ENCODE measurements around the gene USP25. TPM values are rescaled to one million over a fixed set of nuclear protein-coding genes. Genes with fewer than 3 reads are reported as not detected.

The USP25 gene
- total and polyA plus RNA-seq, 2 donors (not counting 1 experiment from before 2014, with no cell fraction given), result 14.2 to 55.5 TPM

GRCh38 chr21:15761507-15762100, 31.8 kb downstream of the USP25 start:
- peaks cover 4% of the 10 kb centered on the region for H3K9me3 Mint-ChIP-seq (ENCODE audit: insufficient read depth)
- Histone ChIP-seq H3K27ac (ENCODE audit: low read length in 2 of 2) (no peak overlapping the region), H3K4me3 (ENCODE audit: control extremely low read depth in 1 of 5, extremely low read depth in 1 of 5, insufficient read depth in 1 of 5, low read depth in 2 of 5, low read length in 4 of 5) (no peak overlapping the region), H3K9me3 (ENCODE audit: control extremely low read depth in 1 of 3, control insufficient read depth in 2 of 3, insufficient read depth in 1 of 3, low read length in 2 of 3) (peaks cover 9 to 15% (median 11%) of the 10 kb centered on the region in 3 donors), H4K20me1 (ENCODE audit: control insufficient read depth, insufficient read depth, low read length, poor library complexity, severe bottlenecking) (peaks cover 61% of the 10 kb centered on the region), H3K4me1 (ENCODE audit: control insufficient read depth in 2 of 2, insufficient read depth in 2 of 2, low read length in 2 of 2) (peaks cover 8 to 15% of the 10 kb centered on the region in 2 donors), H2AFZ (ENCODE audit: insufficient read depth, low read depth, low read length, poor library complexity, severe bottlenecking) (no peak overlapping the region), H3K36me3 (replicated peaks in 1 of 2; ENCODE audit: control extremely low read depth in 1 of 2, control insufficient read depth in 1 of 2, extremely low read depth in 1 of 2, insufficient read depth in 2 of 2, low read length in 1 of 2) (peaks cover 0 to 2% of the 10 kb centered on the region in 2 experiments), H3K27me3 (replicated peaks in 1 of 4; ENCODE audit: control extremely low read depth in 1 of 4, control insufficient read depth in 3 of 4, insufficient read depth in 4 of 4, low read length in 3 of 4) (no peaks in the 10 kb centered on the region), H3K4me2 (replicated peaks; ENCODE audit: low read depth, low read length, poor library complexity, severe bottlenecking) (no peak overlapping the region), H3K79me2 (ENCODE audit: control insufficient read depth, insufficient read depth, low read length) (peaks cover 56% of the 10 kb centered on the region), H3K9ac (ENCODE audit: low read length) (no peak overlapping the region)
- DNase-seq (no peak), ATAC-seq (ENCODE audit: low read depth) (no peak)
- H3K4me1 Mint-ChIP-seq, result peaks cover 53% of the 10 kb centered on the region
- intact Hi-C loops (cut with micrococcal nuclease), result no loop called here
- no peak overlapping the region for H3K4me3 Mint-ChIP-seq
- POLR2A ChIA-PET, result no interaction called here
- 100% methylated on average over 4 of the region's 7 CpGs for WGBS (ENCODE audit: insufficient coverage)
- CTCF ChIA-PET, result no interaction called here
- TF ChIP-seq EZH2 (IDR thresholded peaks at IDR 0.05; ENCODE audit: borderline replicate concordance, insufficient read depth, low read depth, low read length, poor library complexity, severe bottlenecking) (no peak), CTCF (IDR thresholded peaks at IDR 0.05) (no peak)
- H3K27me3 Mint-ChIP-seq, result no peaks in the 10 kb centered on the region
- no peak overlapping the region for H3K27ac Mint-ChIP-seq

- DNase-seq (no peak), ATAC-seq (ENCODE audit: low read depth) (no peak)
- Mint-ChIP-seq H3K27me3 (no peaks in the 10 kb centered on the region), H3K4me1 (peaks cover 37% of the 10 kb centered on the region), H3K4me3 (no peak overlapping the region), H3K9me3 (ENCODE audit: insufficient read depth) (no peaks in the 10 kb centered on the region), H3K27ac (no peak overlapping the region)
- ChIA-PET CTCF (no interaction called here), POLR2A (interaction anchor here (0.7 kb wide), 1 partner anchor 67 kb away, joined by 3 read pairs; no protein-coding TSS in a partner anchor)
- no peak overlapping the region for H3K9ac ChIP-seq (ENCODE audit: low read length)
- H4K20me1 ChIP-seq (ENCODE audit: control insufficient read depth, insufficient read depth, low read length, poor library complexity, severe bottlenecking), result peaks cover 51% of the 10 kb centered on the region
- no peak for TF ChIP-seq EZH2 (IDR thresholded peaks at IDR 0.05; ENCODE audit: borderline replicate concordance, insufficient read depth, low read depth, low read length, poor library complexity, severe bottlenecking)
- TF ChIP-seq CTCF (IDR thresholded peaks at IDR 0.05), result no peak
- no peak overlapping the region for H3K4me2 ChIP-seq (replicated peaks; ENCODE audit: low read depth, low read length, poor library complexity, severe bottlenecking)
- H3K27me3 ChIP-seq (replicated peaks in 1 of 4; ENCODE audit: control extremely low read depth in 1 of 4, control insufficient read depth in 3 of 4, insufficient read depth in 4 of 4, low read length in 3 of 4), result no peaks in the 10 kb centered on the region
- no peak overlapping the region for H2AFZ ChIP-seq (ENCODE audit: insufficient read depth, low read depth, low read length, poor library complexity, severe bottlenecking)
- peaks cover 0 to 5% (median 2%) of the 10 kb centered on the region in 3 donors for H3K9me3 ChIP-seq (ENCODE audit: control extremely low read depth in 1 of 3, control insufficient read depth in 2 of 3, insufficient read depth in 1 of 3, low read length in 2 of 3)
- peaks cover 48% of the 10 kb centered on the region for H3K79me2 ChIP-seq (ENCODE audit: control insufficient read depth, insufficient read depth, low read length)
- intact Hi-C loops (cut with micrococcal nuclease), result no loop called here
- no peak overlapping the region for H3K27ac ChIP-seq (ENCODE audit: low read length in 2 of 2)
- no peak overlapping the region for H3K4me3 ChIP-seq (ENCODE audit: control extremely low read depth in 1 of 5, extremely low read depth in 1 of 5, insufficient read depth in 1 of 5, low read depth in 2 of 5, low read length in 4 of 5)
- no CpG with 5 or more reads among the region's 1 CpG for WGBS (ENCODE audit: insufficient coverage)
- peaks cover 0 to 5% of the 10 kb centered on the region in 2 donors for H3K4me1 ChIP-seq (ENCODE audit: control insufficient read depth in 2 of 2, insufficient read depth in 2 of 2, low read length in 2 of 2)
- peaks cover 0 to 7% of the 10 kb centered on the region in 2 experiments for H3K36me3 ChIP-seq (replicated peaks in 1 of 2; ENCODE audit: control extremely low read depth in 1 of 2, control insufficient read depth in 1 of 2, extremely low read depth in 1 of 2, insufficient read depth in 2 of 2, low read length in 1 of 2)
Measured at GRCh38 chr21:15763359-15763758, 33.6 kb downstream of the USP25 start.

Data from B cell (primary cell).